HEK293 (cell line): ENCODE measurements around the gene GMDS.
A peak's percentile ranks its signal among the peaks of the same experiment; 100 is the strongest.

Experiments
- BCL6B ChIP-seq: fragments of 450-650 bp; formaldehyde crosslinking; IDR thresholded peaks from 2 replicates; pipeline ENCODE4 v1.5.1; 2017; ENCODE audit warnings: missing biosample characterization, missing genetic modification characterization
- FEZF1 ChIP-seq: fragments of 450-650 bp; formaldehyde crosslinking; IDR thresholded peaks from 2 replicates; pipeline ENCODE4 v1.5.1; 2016; ENCODE audit warnings: missing biosample characterization, missing genetic modification characterization
- HOXA7 ChIP-seq: sonication (generic); formaldehyde crosslinking; IDR thresholded peaks from 2 replicates; pipeline ENCODE4 v1.8.1; 2022; ENCODE audit warnings: missing genetic modification reagents, borderline replicate concordance
- IKZF3 ChIP-seq: fragments of 450-650 bp; IDR thresholded peaks from 2 replicates; pipeline ENCODE4 v1.5.0; 2018; ENCODE audit warnings: missing biosample characterization, mild to moderate bottlenecking, missing genetic modification characterization, moderate library complexity
- INSM2 ChIP-seq: fragments of 450-650 bp; formaldehyde crosslinking; IDR thresholded peaks from 2 replicates; pipeline ENCODE4 v1.5.1; 2016; ENCODE audit warnings: missing biosample characterization, missing genetic modification characterization
- KLF10 ChIP-seq: fragments of 450-650 bp; IDR thresholded peaks from 2 replicates; pipeline ENCODE4 v1.5.1; 2018; ENCODE audit warnings: missing biosample characterization, mild to moderate bottlenecking, missing genetic modification characterization
- KLF17 ChIP-seq: fragments of 450-650 bp; formaldehyde crosslinking; IDR thresholded peaks from 2 replicates; pipeline ENCODE4 v1.5.1; 2016; ENCODE audit warnings: missing biosample characterization, missing genetic modification characterization
- MZF1 ChIP-seq: fragments of 450-650 bp; formaldehyde crosslinking; IDR thresholded peaks from 2 replicates; pipeline ENCODE4 v1.5.1; 2017; ENCODE audit warnings: missing biosample characterization, missing genetic modification characterization, borderline replicate concordance
- PRDM4 ChIP-seq: fragments of 450-650 bp; formaldehyde crosslinking; IDR thresholded peaks from 2 replicates; pipeline ENCODE4 v1.5.1; 2017; ENCODE audit warnings: missing biosample characterization, missing genetic modification characterization
- REST ChIP-seq: fragments of 450-650 bp; formaldehyde crosslinking; IDR thresholded peaks from 2 replicates; pipeline ENCODE4 v1.5.1; 2016; ENCODE audit warnings: missing biosample characterization, missing genetic modification characterization
- SP7 ChIP-seq: fragments of 450-650 bp; formaldehyde crosslinking; IDR thresholded peaks from 2 replicates; pipeline ENCODE4 v1.5.1; 2016; ENCODE audit warnings: missing biosample characterization, missing genetic modification characterization
- TRIM28 ChIP-seq: IDR thresholded peaks from 2 replicates; pipeline ENCODE4 v1.6.1; 2011; ENCODE audit warnings: low read length, control low read depth, borderline replicate concordance
- TSHZ1 ChIP-seq: fragments of 450-650 bp; formaldehyde crosslinking; IDR thresholded peaks from 2 replicates; pipeline ENCODE4 v1.5.1; 2016; ENCODE audit warnings: missing biosample characterization, missing genetic modification characterization, borderline replicate concordance
- ZBTB11 ChIP-seq: fragments of 450-650 bp; formaldehyde crosslinking; conservative IDR thresholded peaks from 2 replicates; pipeline ENCODE4 v1.5.1; 2016; ENCODE audit warnings: low read depth, missing biosample characterization, missing genetic modification characterization
- ZBTB17 ChIP-seq: fragments of 450-650 bp; formaldehyde crosslinking; IDR thresholded peaks from 2 replicates; pipeline ENCODE4 v1.5.1; 2016; ENCODE audit warnings: missing biosample characterization, missing genetic modification characterization
- ZEB2 ChIP-seq: fragments of 450-650 bp; formaldehyde crosslinking; IDR thresholded peaks from 2 replicates; pipeline ENCODE4 v1.5.1; 2016; ENCODE audit warnings: missing biosample characterization, missing genetic modification characterization
- ZNF155 ChIP-seq: fragments of 450-650 bp; formaldehyde crosslinking; IDR thresholded peaks from 2 replicates; pipeline ENCODE4 v1.5.1; 2016; ENCODE audit warnings: missing biosample characterization, missing genetic modification characterization
- ZNF221 ChIP-seq: fragments of 450-650 bp; formaldehyde crosslinking; IDR thresholded peaks from 2 replicates; pipeline ENCODE4 v1.5.1; 2017; ENCODE audit warnings: missing biosample characterization, missing genetic modification characterization, borderline replicate concordance
- ZNF366 ChIP-seq: fragments of 450-650 bp; formaldehyde crosslinking; conservative IDR thresholded peaks from 2 replicates; pipeline ENCODE4 v1.5.1; 2016; ENCODE audit warnings: missing biosample characterization, missing genetic modification characterization
- ZNF670 ChIP-seq: fragments of 450-650 bp; formaldehyde crosslinking; IDR thresholded peaks from 2 replicates; pipeline ENCODE4 v1.5.1; 2016; ENCODE audit warnings: missing biosample characterization, missing genetic modification characterization, low read depth
- ZNF843 ChIP-seq: fragments of 450-650 bp; formaldehyde crosslinking; IDR thresholded peaks from 2 replicates; pipeline ENCODE4 v1.5.1; 2016; ENCODE audit warnings: missing biosample characterization, missing genetic modification characterization

The GMDS gene

GRCh38 chr6:1821513-1822183 is 423.8 kb downstream of the GMDS start (continued):
- TF ChIP-seq BCL6B (tag by site-specific recombination) (peak; percentile 98), ZNF366 (tag by site-specific recombination) (peak; percentile 69), PRDM4 (tag by site-specific recombination) (peak; percentile 55), IKZF3 (tag by site-specific recombination) (peak; percentile 83), TSHZ1 (tag by site-specific recombination) (no peak), ZNF843 (peak; percentile 70), ZBTB11 (peak; percentile 32; the same call in 1 of the 2 replicates), ZEB2 (tag by site-specific recombination) (peak; percentile 82), ZNF670 (tag by site-specific recombination) (no peak), HOXA7 (CRISPR knock-in tag) (no peak), MZF1 (tag by site-specific recombination) (0 out of 2 replicates have a peak, but pooled peaks have one; percentile 33), KLF10 (tag by site-specific recombination) (peak; percentile 71), SP7 (tag by site-specific recombination) (peak; percentile 62; the same call in 1 of the 2 replicates), INSM2 (tag by site-specific recombination) (peak; percentile 49; the same call in 1 of the 2 replicates), ZNF221 (tag by site-specific recombination) (no peak), ZBTB17 (no peak), REST (tag by site-specific recombination) (no peak), ZNF155 (no peak), FEZF1 (tag by site-specific recombination) (peak; percentile 46; the same call in 1 of the 2 replicates), TRIM28 (peak; percentile 45; the same call in 1 of the 2 replicates), KLF17 (tag by site-specific recombination) (no peak)
